HEK293 (cell line): ENCODE measurements around the gene SMCO4.
"Not testable (repeated sequence)": the region's sequence is repeated elsewhere in the genome, so short reads cannot be mapped to it uniquely, and the experiment has no call there.

ENCODE experiments used
- CTCF ChIA-PET: fragments of 350-600 bp; formaldehyde crosslinking; extraction: SDS; loops from one replicate; lab custom pipeline; 2021; ENCODE audit warnings: antibody characterized with exemption; lab: Yijun Ruan, JAX
- POLR2A ChIA-PET: fragments of 300-600 bp; formaldehyde crosslinking; extraction: SDS; loops from one replicate; lab custom pipeline; 2020; ENCODE audit warnings: antibody characterized with exemption, inconsistent platforms; lab: Yijun Ruan, JAX
- H3K27ac ChIP-seq: fragments of 200-500 bp; sonication (Bioruptor generic); 2 replicates; pipeline ENCODE4 v1.5.1; 2014; ENCODE audit warnings: low read depth, low read length, control low read depth, inconsistent platforms; ENCODE audit errors: extremely low read depth
- H3K36me3 ChIP-seq, 2 experiments: fragments of 200-500 bp in 1 of 2; sonication (Bioruptor generic) in 1 of 2; 1 replicate in 1 of 2; 2 replicates in 1 of 2; pipeline ENCODE4 v1.5.1; 2014 to 2017; ENCODE audit warnings: inconsistent platforms in 2 of 2, low read length in 2 of 2; ENCODE audit not compliant: control insufficient read depth in 2 of 2, insufficient read depth in 1 of 2
- H3K4me1 ChIP-seq: fragments of 200-500 bp; sonication (Bioruptor generic); 2 replicates; pipeline ENCODE4 v1.5.1; 2014; ENCODE audit warnings: mild to moderate bottlenecking, low read length, inconsistent platforms; ENCODE audit not compliant: control insufficient read depth, insufficient read depth
- H3K4me3 ChIP-seq: 2 replicates; pipeline ENCODE4 v1.5.1; 2011; ENCODE audit warnings: low read depth, mild to moderate bottlenecking, control low read depth, low read length, moderate library complexity
- H3K9me3 ChIP-seq: fragments of 200-500 bp; sonication (Bioruptor generic); 2 replicates; pipeline ENCODE4 v1.5.1; 2014; ENCODE audit warnings: low read depth, low read length, inconsistent platforms; ENCODE audit not compliant: control insufficient read depth, insufficient read depth
- HOXA7 ChIP-seq: sonication (generic); formaldehyde crosslinking; IDR thresholded peaks from 2 replicates; pipeline ENCODE4 v1.8.1; 2022; ENCODE audit warnings: missing genetic modification reagents, borderline replicate concordance
- SALL2 ChIP-seq: fragments of 450-650 bp; formaldehyde crosslinking; IDR thresholded peaks from 2 replicates; pipeline ENCODE4 v1.5.0; 2017; ENCODE audit warnings: missing biosample characterization, mild to moderate bottlenecking, missing genetic modification characterization, borderline replicate concordance
- SETDB1 ChIP-seq: IDR thresholded peaks from one replicate; pipeline ENCODE4 v1.6.1; 2017; ENCODE audit warnings: mild to moderate bottlenecking, low read length, moderate library complexity, mixed read lengths; ENCODE audit not compliant: insufficient read length
- ZFP69B ChIP-seq: fragments of 450-650 bp; formaldehyde crosslinking; IDR thresholded peaks from 2 replicates; pipeline ENCODE4 v1.5.1; 2016; ENCODE audit warnings: missing biosample characterization, missing genetic modification characterization
- ZNF133 ChIP-seq: fragments of 450-650 bp; formaldehyde crosslinking; IDR thresholded peaks from 2 replicates; pipeline ENCODE4 v1.5.1; 2016; ENCODE audit warnings: missing biosample characterization, missing genetic modification characterization
- ZNF138 ChIP-seq: fragments of 450-650 bp; formaldehyde crosslinking; IDR thresholded peaks from 2 replicates; pipeline ENCODE4 v1.5.1; 2016; ENCODE audit warnings: missing biosample characterization, missing genetic modification characterization, borderline replicate concordance
- ZNF140 ChIP-seq: fragments of 450-650 bp; formaldehyde crosslinking; IDR thresholded peaks from 2 replicates; pipeline ENCODE4 v1.5.1; 2016; ENCODE audit warnings: missing biosample characterization, missing genetic modification characterization
- ZNF239 ChIP-seq: fragments of 450-650 bp; formaldehyde crosslinking; IDR thresholded peaks from 2 replicates; pipeline ENCODE4 v1.5.1; 2016; ENCODE audit warnings: missing biosample characterization, missing genetic modification characterization
- ZNF335 ChIP-seq: fragments of 450-650 bp; formaldehyde crosslinking; conservative IDR thresholded peaks from 2 replicates; pipeline ENCODE4 v1.5.1; 2016; ENCODE audit warnings: missing biosample characterization, missing genetic modification characterization
- ZNF366 ChIP-seq: fragments of 450-650 bp; formaldehyde crosslinking; conservative IDR thresholded peaks from 2 replicates; pipeline ENCODE4 v1.5.1; 2016; ENCODE audit warnings: missing biosample characterization, missing genetic modification characterization
- ZNF549 ChIP-seq: fragments of 450-650 bp; IDR thresholded peaks from 2 replicates; pipeline ENCODE4 v1.5.1; 2018; ENCODE audit warnings: missing biosample characterization, missing genetic modification characterization, mild to moderate bottlenecking, inconsistent platforms, moderate library complexity
- ZNF558 ChIP-seq: fragments of 450-650 bp; formaldehyde crosslinking; IDR thresholded peaks from 2 replicates; pipeline ENCODE4 v1.5.1; 2016; ENCODE audit warnings: missing biosample characterization, missing genetic modification characterization
- ZNF596 ChIP-seq: fragments of 450-650 bp; IDR thresholded peaks from 2 replicates; pipeline ENCODE4 v1.5.0; 2018; ENCODE audit warnings: missing biosample characterization, mild to moderate bottlenecking, missing genetic modification characterization, moderate library complexity
- ZNF629 ChIP-seq: fragments of 450-650 bp; formaldehyde crosslinking; IDR thresholded peaks from 2 replicates; pipeline ENCODE4 v1.5.1; 2017; ENCODE audit warnings: missing biosample characterization, missing genetic modification characterization
- ZNF837 ChIP-seq: fragments of 450-650 bp; formaldehyde crosslinking; IDR thresholded peaks from 2 replicates; pipeline ENCODE4 v1.5.1; 2016; ENCODE audit warnings: missing biosample characterization, missing genetic modification characterization
- ZSCAN30 ChIP-seq: fragments of 450-650 bp; IDR thresholded peaks from 2 replicates; pipeline ENCODE4 v1.5.1; 2018; ENCODE audit warnings: missing biosample characterization, mild to moderate bottlenecking, missing genetic modification characterization, moderate library complexity
- TF ChIP-seq, protein P1 (sequence below): fragments of 450-650 bp; formaldehyde crosslinking; IDR thresholded peaks from 2 replicates; pipeline ENCODE4 v1.5.1; 2017; ENCODE audit warnings: missing biosample characterization, missing genetic modification characterization
- TF ChIP-seq, protein P2 (sequence below): IDR thresholded peaks from 2 replicates; pipeline ENCODE4 v1.6.1; 2011; ENCODE audit warnings: mild to moderate bottlenecking, low read depth, low read length, borderline replicate concordance

Gene SMCO4

DNA sequence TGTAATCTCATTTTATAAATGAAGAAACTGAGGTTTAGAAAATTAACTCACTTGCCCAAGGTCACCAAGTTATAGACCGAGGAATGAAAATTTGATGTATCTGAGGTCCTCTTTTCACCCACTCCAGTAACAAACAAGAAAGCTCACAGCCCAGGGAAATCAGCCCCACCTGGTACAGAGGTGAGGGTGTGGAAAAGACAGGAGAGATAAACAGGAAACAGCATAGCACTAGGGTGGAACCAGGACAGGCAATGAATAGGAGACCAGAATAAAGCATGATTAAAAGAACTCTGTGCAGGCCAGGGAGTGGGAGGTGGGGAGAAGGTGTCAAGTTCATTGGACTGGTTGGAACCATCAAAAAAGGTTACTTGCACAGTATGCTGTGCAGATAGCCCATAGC is 46.2 kb upstream of the SMCO4 start:
- Histone ChIP-seq H3K36me3 (no peaks in the 10 kb centered on the region), H3K4me3 (no peak overlapping the region), H3K9me3 (no peaks in the 10 kb centered on the region), H3K4me1 (no peaks in the 10 kb centered on the region), H3K27ac (no peak overlapping the region)
- TF ChIP-seq ZNF596 (tag by site-specific recombination), result no peak
- TF ChIP-seq ZNF335 (tag by site-specific recombination), result no peak
- TF ChIP-seq ZNF837 (tag by site-specific recombination), result no peak
- no peak for TF ChIP-seq HOXA7 (CRISPR knock-in tag)
- no peak for TF ChIP-seq ZFP69B
- no peak for TF ChIP-seq ZNF239 (tag by site-specific recombination)
- no peak for TF ChIP-seq ZNF549 (tag by site-specific recombination)
- TF ChIP-seq SALL2 (tag by site-specific recombination), result no peak
- TF ChIP-seq ZNF629 (tag by site-specific recombination), result no peak
- no peak for TF ChIP-seq ZNF140 (tag by site-specific recombination)
- TF ChIP-seq ZNF558 (tag by site-specific recombination), result no peak
- TF ChIP-seq, protein P1, sequence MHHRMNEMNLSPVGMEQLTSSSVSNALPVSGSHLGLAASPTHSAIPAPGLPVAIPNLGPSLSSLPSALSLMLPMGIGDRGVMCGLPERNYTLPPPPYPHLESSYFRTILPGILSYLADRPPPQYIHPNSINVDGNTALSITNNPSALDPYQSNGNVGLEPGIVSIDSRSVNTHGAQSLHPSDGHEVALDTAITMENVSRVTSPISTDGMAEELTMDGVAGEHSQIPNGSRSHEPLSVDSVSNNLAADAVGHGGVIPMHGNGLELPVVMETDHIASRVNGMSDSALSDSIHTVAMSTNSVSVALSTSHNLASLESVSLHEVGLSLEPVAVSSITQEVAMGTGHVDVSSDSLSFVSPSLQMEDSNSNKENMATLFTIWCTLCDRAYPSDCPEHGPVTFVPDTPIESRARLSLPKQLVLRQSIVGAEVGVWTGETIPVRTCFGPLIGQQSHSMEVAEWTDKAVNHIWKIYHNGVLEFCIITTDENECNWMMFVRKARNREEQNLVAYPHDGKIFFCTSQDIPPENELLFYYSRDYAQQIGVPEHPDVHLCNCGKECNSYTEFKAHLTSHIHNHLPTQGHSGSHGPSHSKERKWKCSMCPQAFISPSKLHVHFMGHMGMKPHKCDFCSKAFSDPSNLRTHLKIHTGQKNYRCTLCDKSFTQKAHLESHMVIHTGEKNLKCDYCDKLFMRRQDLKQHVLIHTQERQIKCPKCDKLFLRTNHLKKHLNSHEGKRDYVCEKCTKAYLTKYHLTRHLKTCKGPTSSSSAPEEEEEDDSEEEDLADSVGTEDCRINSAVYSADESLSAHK (tag by site-specific recombination), result no peak
- no peak for TF ChIP-seq ZSCAN30 (tag by site-specific recombination)
- CTCF ChIA-PET, result no interaction called here
- POLR2A ChIA-PET, result no interaction called here

DNA sequence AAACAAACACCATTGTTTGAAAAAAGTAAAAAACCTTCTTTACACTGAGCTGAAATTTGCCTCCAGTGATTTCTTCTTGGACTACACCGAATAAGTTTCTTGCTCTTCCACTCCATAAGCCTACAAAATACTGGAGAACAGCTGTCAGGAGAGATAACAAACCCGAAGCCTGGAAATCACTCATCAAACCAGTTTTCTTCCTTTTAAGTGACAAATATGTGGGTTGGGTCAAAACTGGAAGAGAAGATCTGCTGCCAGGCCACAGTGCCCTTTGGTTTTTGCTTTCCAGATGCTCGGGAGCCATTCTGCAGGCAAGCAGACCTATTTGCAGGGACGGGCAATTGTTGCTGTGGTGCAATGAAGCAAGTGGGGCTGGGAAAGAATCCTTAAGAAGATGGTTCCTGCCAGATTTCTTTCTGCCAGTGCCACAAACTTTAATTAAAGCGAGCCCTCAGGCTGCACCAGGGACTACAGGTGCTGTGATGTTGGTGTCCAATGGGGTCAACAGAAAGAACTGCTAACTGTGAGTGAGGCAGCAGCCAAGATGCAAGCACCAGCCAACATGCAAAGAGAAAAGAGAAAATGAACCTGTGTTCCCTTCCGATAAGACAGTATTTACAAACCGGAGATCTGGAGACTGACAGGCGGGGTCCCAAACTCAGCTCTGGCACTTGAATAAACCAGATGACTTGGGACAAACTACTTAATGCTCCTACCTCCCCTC is 44.8 kb upstream of the SMCO4 start:
- H3K27ac ChIP-seq, result no peak overlapping the region
- H3K4me1 ChIP-seq, result no peaks in the 10 kb centered on the region
- POLR2A ChIA-PET, result no interaction called here
- no peaks in the 10 kb centered on the region for H3K36me3 ChIP-seq
- CTCF ChIA-PET, result no interaction called here
- TF ChIP-seq, protein P2, sequence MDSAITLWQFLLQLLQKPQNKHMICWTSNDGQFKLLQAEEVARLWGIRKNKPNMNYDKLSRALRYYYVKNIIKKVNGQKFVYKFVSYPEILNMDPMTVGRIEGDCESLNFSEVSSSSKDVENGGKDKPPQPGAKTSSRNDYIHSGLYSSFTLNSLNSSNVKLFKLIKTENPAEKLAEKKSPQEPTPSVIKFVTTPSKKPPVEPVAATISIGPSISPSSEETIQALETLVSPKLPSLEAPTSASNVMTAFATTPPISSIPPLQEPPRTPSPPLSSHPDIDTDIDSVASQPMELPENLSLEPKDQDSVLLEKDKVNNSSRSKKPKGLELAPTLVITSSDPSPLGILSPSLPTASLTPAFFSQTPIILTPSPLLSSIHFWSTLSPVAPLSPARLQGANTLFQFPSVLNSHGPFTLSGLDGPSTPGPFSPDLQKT, result no peak
- TF ChIP-seq ZNF133, result no peak
- TF ChIP-seq SETDB1, result no peak
- H3K9me3 ChIP-seq, result no peaks in the 10 kb centered on the region
- H3K4me3 ChIP-seq, result no peak overlapping the region

DNA sequence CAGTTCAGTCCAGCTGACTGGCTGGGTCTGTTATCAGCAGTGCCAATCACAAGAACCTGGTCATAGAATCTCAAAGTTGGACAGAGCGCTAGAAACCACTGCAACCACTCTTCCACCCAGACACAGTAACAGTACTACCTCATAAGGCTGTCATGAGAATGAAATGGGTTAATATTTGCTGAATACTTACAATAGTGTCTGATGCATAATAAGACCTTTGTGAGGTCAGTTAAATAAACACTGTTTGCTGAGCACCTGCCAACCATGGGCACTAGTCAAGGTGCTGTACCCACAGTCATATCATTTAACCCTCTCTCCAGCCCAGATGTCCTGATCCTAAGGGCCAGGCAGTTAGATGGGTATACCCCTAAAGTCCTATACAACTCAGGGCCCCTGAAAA is 44.2 kb upstream of the SMCO4 start:
- H3K4me1 ChIP-seq, POLR2A ChIA-PET, H3K27ac ChIP-seq, H3K4me3 ChIP-seq, H3K36me3 ChIP-seq, H3K9me3 ChIP-seq: not testable (repeated sequence)
- CTCF ChIA-PET, result interaction anchor here (1.8 kb wide), 1 partner anchor 65 kb away, joined by 5 read pairs; no protein-coding TSS in a partner anchor

DNA sequence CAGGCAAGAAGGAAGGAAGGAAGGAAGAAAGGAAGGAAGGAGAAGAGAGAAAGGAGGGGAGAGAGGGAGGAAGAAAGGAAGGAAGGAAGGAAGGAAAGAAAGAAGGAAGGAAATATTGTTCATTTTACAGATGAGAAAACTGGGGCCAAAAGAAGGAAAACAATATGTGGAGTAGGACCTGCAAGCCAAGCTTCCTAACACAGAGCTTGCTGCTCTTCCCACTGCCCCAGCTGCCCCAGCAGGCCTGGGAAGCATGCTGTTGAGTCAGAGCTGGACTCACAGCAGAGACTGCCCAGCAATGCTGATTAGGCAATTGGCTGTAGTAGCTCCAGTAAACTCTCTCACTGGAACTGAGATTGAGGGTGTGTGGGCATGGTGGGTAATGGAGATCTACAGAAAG is 42.6 kb upstream of the SMCO4 start:
- Histone ChIP-seq H3K4me3 (no peak overlapping the region), H3K9me3 (no peaks in the 10 kb centered on the region), H3K4me1 (no peaks in the 10 kb centered on the region), H3K36me3 (no peaks in the 10 kb centered on the region), H3K27ac (no peak overlapping the region)
- TF ChIP-seq ZNF138 (tag by site-specific recombination) (no peak), ZNF366 (tag by site-specific recombination) (peak; percentile 81)
- CTCF ChIA-PET, result interaction anchor here (1.8 kb wide), 1 partner anchor 67 kb away, joined by 5 read pairs; no protein-coding TSS in a partner anchor
- POLR2A ChIA-PET, result no interaction called here
